Brain microvascular endothelial cell (primary cell): ENCODE results near the gene TMEM19.

Source experiments
- DNase-seq: peaks from one replicate; pipeline ENCODE4 v3.0.0-alpha.2; 2020
- H3K27ac ChIP-seq: fragments of 250-450 bp; sonication (Bioruptor Pico); 2 replicates; pipeline ENCODE4 v1.5.1; 2020; ENCODE audit warnings: mild to moderate bottlenecking, moderate library complexity
- H3K27me3 ChIP-seq: fragments of 250-450 bp; sonication (Bioruptor Pico); replicated peaks from 2 replicates; pipeline ENCODE4 v1.5.1; 2020; ENCODE audit warnings: mild to moderate bottlenecking
- H3K36me3 ChIP-seq: fragments of 250-450 bp; sonication (Bioruptor Pico); replicated peaks from 2 replicates; pipeline ENCODE4 v1.5.1; 2020; ENCODE audit warnings: mild to moderate bottlenecking
- H3K4me3 ChIP-seq: 2 replicates; pipeline ENCODE4 v1.5.1; 2011; ENCODE audit warnings: low read depth, mild to moderate bottlenecking, control low read depth, low read length, moderate library complexity
- CTCF ChIP-seq: IDR thresholded peaks from 2 replicates; pipeline ENCODE4 v1.5.1; 2011; ENCODE audit warnings: low read depth, mild to moderate bottlenecking, moderate library complexity, low read length, control low read depth, inconsistent platforms; ENCODE audit errors: missing control alignments
- in situ Hi-C: cut with HindIII; loops from 2 replicates; pipeline ENCODE4 v1.10.0; 2017; ENCODE audit warnings: low sequenced_read_pairs, low pct_ligation_motif_present

Gene TMEM19

GRCh38 chr12:71666259-71666658 lies 19.6 kb upstream of the TMEM19 start:
- DNase-seq: no peak
- no peak overlapping the region for H3K27ac ChIP-seq
- no peak for TF ChIP-seq CTCF
- no peaks in the 10 kb centered on the region for H3K27me3 ChIP-seq
- in situ Hi-C loops: no loop called here
- peaks cover 3% of the 10 kb centered on the region for H3K36me3 ChIP-seq
- no peak overlapping the region for H3K4me3 ChIP-seq

DNA sequence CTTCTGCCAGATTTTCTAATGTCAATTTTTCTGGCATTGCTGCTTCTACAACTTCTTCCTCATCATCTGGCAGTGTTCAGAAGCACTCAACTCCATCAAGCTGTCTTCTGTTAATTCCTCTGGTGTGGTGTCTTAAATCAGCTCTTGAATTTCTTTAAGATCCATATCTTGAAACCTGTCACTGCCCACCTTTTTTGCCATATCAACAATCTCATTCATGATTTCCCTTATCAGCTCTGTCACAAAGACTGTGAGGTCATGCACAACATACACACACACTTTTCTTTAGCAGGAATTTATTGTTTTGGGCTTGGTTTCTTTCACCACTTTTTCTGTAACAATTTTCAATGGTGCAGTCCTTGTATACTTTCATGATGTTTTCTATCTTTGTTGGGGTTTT lies 14.6 kb upstream of the TMEM19 start:
- Histone ChIP-seq H3K27me3 (no peaks in the 10 kb centered on the region), H3K36me3 (no peaks in the 10 kb centered on the region), H3K27ac (no peak overlapping the region), H3K4me3 (no peak overlapping the region)
- no peak for TF ChIP-seq CTCF
- DNase-seq: no peak
- in situ Hi-C loops: no loop called here

DNA sequence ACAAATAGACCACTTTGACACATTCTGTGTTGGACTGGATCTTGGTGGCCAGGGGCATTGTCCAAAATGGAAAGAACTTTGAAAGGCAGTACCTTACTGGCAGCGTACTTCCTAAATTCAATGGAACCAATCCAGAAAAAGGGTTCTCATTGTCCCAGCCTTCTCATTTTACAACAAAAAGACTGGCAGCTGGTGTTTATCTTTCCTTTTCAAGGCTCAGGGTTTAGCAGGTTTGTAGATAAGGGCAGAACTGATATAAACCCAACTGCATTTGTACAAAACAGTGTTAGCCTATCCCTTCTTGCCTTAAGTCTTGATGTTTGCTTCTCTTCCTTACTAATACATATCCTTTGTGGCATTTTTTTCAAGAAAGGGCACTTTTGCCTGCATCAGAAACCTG lies 14.1 kb upstream of the TMEM19 start:
- no peak overlapping the region for H3K4me3 ChIP-seq
- no peak for TF ChIP-seq CTCF
- H3K27me3 ChIP-seq: no peaks in the 10 kb centered on the region
- in situ Hi-C loops: no loop called here
- H3K36me3 ChIP-seq: no peaks in the 10 kb centered on the region
- no peak overlapping the region for H3K27ac ChIP-seq
- DNase-seq: no peak

GRCh38 chr12:71682466-71682865 lies 3.4 kb upstream of the TMEM19 start:
- DNase-seq: no peak
- in situ Hi-C loops: no loop called here
- no peak overlapping the region for H3K4me3 ChIP-seq
- no peak overlapping the region for H3K27ac ChIP-seq
- no peaks in the 10 kb centered on the region for H3K27me3 ChIP-seq
- TF ChIP-seq CTCF: no peak
- no peaks in the 10 kb centered on the region for H3K36me3 ChIP-seq

- no peaks in the 10 kb centered on the region for H3K27me3 ChIP-seq
- TF ChIP-seq CTCF: no peak
- no peaks in the 10 kb centered on the region for H3K36me3 ChIP-seq
- H3K4me3 ChIP-seq: no peak overlapping the region
- in situ Hi-C loops: no loop called here
- H3K27ac ChIP-seq: no peak overlapping the region
- DNase-seq: no peak
These were observed 2.2 kb upstream of the TMEM19 start for GRCh38 chr12:71683633-71684032.

- no peak for TF ChIP-seq CTCF
- no peaks in the 10 kb centered on the region for H3K27me3 ChIP-seq
- no peak overlapping the region for H3K4me3 ChIP-seq
- DNase-seq: no peak
- no peak overlapping the region for H3K27ac ChIP-seq
- in situ Hi-C loops: no loop called here
- H3K36me3 ChIP-seq: no peaks in the 10 kb centered on the region
These were observed 1.8 kb upstream of the TMEM19 start for GRCh38 chr12:71684081-71684480.
